Activated naive CD4-positive, alpha-beta T cell treated with anti-CD3 and anti-CD28 coated beads for 36 hours (primary cell): ENCODE results near the gene ANKH. TPM values are rescaled to one million over a fixed set of nuclear protein-coding genes. Genes with fewer than 3 reads are reported as not detected.
"Not testable (repeated sequence)": the region's sequence is repeated elsewhere in the genome, so short reads cannot be mapped to it uniquely, and the experiment has no call there.

Experiments
- CTCF ChIA-PET: fragments of 350-600 bp; sonication (Branson Sonifier 250); formaldehyde crosslinking; loops from one replicate; lab custom pipeline; 2021; ENCODE audit warnings: antibody characterized with exemption; lab: Charles Lee
- DNase-seq: peaks from one replicate; pipeline ENCODE4 v3.0.0-alpha.2; 2020
- H3K27ac Mint-ChIP-seq: one replicate; pipeline ENCODE4 v1.8.0; 2021; ENCODE audit warnings: mild to moderate bottlenecking, mixed read lengths
- H3K27me3 Mint-ChIP-seq: one replicate; pipeline ENCODE4 v1.8.0; 2021; ENCODE audit warnings: low read depth, mixed read lengths
- H3K36me3 Mint-ChIP-seq: one replicate; pipeline ENCODE4 v1.8.0; 2021; ENCODE audit warnings: low read depth, mixed read lengths
- H3K4me1 Mint-ChIP-seq: one replicate; pipeline ENCODE4 v1.8.0; 2021; ENCODE audit warnings: low read depth, mixed read lengths
- H3K4me3 Mint-ChIP-seq: one replicate; pipeline ENCODE4 v1.8.0; 2021; ENCODE audit warnings: mild to moderate bottlenecking, moderate library complexity, mixed read lengths
- H3K9me3 Mint-ChIP-seq: one replicate; pipeline ENCODE4 v1.8.0; 2021; ENCODE audit warnings: mixed read lengths
- intact Hi-C: fragments of 100-400 bp; cut with micrococcal nuclease; formaldehyde crosslinking; loops from one replicate; pipeline ENCODE4 v1.15.1; 2023
- total RNA-seq, 2 experiments: library from RNA; stranded (reverse); gene quantifications; one replicate each; pipeline ENCODE4 v1.2.3, GENCODE V29; 2021

Gene ANKH
- total RNA-seq, 2 experiments from 2014 or later: 92.0 to 93.5 TPM

DNA sequence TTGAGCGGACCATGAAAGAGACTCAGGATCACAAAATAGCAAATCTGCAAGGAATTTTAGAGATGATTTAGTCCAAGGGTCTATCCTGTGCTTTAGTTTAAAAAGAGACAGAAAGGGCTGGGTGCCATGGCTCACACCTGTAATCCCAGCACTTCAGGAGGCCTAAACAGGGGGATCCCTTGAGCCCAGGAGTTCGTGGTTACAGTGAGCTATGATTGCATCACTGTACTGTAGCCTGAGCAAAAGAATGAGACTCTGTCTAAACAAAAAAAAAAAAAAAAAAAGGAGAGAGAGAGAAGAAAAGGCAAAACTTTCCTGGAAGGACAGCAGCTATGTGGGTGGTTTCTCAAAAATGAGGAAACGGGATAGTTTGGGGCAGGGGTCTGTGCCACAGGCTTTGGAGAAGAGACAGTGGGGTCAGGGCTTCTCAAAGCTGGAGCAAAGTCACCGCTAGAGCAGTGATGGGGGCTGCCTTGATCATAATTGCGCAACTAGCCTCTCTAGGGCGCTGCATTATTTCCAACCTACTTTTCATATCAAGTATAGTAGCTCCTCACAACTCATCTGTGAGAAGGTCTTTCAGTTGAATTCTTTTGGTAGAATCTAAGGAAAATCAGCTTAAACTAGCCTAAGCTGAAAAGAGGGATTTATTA, 8.5 kb upstream of the ANKH start:
- Mint-ChIP-seq H3K4me3 (no peak overlapping the region), H3K27ac (no peak overlapping the region), H3K27me3 (no peaks in the 10 kb centered on the region), H3K9me3 (no peaks in the 10 kb centered on the region), H3K36me3 (no peaks in the 10 kb centered on the region), H3K4me1 (peaks cover 5% of the 10 kb centered on the region)
- intact Hi-C loops: no loop called here
- DNase-seq: no peak
- CTCF ChIA-PET: interaction anchor here (0.9 kb wide), 1 partner anchor 123 kb away, joined by 4 read pairs; no protein-coding TSS in a partner anchor

DNA sequence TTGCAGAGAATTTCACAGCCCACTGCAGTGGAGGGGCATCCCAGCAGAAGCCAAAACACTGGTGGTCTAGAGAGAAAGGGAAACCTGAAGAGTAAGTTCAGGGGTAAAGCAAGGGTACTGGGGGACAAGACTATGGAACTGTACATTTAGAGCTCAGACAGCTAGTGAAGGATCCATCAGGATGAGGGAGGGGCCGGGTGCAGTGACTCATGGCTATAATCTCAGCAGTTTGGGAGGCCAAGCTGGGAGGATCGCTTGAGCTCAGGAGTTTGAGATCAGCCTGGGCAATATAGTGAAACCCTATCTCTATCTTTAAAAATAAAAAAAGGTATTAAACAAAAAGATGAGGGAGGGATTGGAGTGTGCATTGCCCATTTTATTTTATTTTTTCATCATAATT, 7.8 kb upstream of the ANKH start:
- Mint-ChIP-seq H3K4me1 (peaks cover 6% of the 10 kb centered on the region), H3K27me3 (no peaks in the 10 kb centered on the region), H3K36me3 (no peaks in the 10 kb centered on the region), H3K4me3 (no peak overlapping the region), H3K9me3 (no peaks in the 10 kb centered on the region), H3K27ac (no peak overlapping the region)
- CTCF ChIA-PET: interaction anchor here (0.9 kb wide), 1 partner anchor 124 kb away, joined by 4 read pairs; no protein-coding TSS in a partner anchor
- DNase-seq: no peak
- intact Hi-C loops: no loop called here

DNA sequence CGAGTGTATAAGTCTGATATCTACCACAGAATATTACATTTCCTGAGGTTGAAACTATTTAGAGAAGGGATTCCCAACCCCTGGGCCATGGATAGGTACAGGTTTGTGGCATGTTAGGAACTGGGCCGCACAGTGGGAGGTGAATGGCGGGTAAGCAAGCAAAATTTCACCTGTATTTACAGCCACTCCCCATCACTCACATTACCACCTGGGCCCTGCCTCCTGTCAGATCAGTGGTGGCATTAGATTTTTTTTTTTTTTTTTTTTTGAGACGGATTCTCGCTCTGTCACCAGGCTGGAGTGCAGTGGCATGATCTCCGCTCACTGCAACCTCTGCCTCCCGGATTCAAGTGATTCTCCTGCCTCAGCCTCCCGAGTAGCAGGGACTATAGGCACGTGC, 6.6 kb upstream of the ANKH start:
- DNase-seq, H3K27ac Mint-ChIP-seq, H3K9me3 Mint-ChIP-seq, H3K4me3 Mint-ChIP-seq, H3K36me3 Mint-ChIP-seq, intact Hi-C loops, H3K27me3 Mint-ChIP-seq: not testable (repeated sequence)
- H3K4me1 Mint-ChIP-seq: peaks cover 10% of the 10 kb centered on the region
- CTCF ChIA-PET: interaction anchor here (1.1 kb wide), 1 partner anchor 151 kb away, joined by 3 read pairs; no protein-coding TSS in a partner anchor

DNA sequence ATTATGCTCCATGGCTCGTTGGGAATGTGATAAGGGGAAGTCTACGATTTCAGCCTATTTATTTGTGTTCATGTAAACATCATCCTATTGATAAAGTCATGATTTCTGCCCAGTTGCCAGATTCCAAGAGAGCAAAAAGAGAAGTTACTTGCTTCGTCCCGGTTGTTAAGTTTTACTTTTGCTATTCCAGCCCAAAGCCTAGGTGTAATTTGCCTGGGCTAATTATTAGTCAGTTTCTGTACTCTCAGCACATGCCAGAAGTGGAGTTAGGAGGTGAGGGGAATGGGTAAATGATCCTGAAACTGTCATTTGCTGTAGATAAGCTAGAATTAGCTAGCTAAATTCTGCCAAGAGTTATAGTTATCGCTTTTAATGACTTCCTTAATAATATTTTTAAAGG, 4.5 kb upstream of the ANKH start:
- Mint-ChIP-seq H3K4me1 (peaks cover 10% of the 10 kb centered on the region), H3K9me3 (no peaks in the 10 kb centered on the region), H3K27ac (no peak overlapping the region), H3K27me3 (no peaks in the 10 kb centered on the region), H3K36me3 (no peaks in the 10 kb centered on the region), H3K4me3 (no peak overlapping the region)
- no peak for DNase-seq
- intact Hi-C loops: no loop called here
- CTCF ChIA-PET: no interaction called here

DNA sequence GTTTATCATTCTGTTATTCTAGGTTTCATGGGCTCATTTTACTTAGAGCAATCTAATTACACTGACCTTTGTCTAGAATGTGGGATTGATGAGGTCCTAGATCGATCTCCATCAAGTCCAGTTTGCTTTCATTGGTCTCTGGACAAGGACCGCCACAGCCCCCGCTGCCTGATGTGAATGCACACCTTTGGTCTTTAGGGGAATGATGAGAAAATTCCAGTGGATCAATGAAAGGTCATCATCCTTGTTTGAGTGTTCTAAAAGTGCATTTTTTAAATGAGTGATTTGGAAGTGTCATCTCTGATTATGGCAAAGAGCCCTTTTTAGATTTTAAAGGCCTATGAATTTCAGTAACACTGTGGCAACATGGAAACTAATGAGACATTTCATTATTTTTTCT, 2.2 kb upstream of the ANKH start:
- no peak for DNase-seq
- intact Hi-C loops: loop anchor here (5.0 kb wide), 2 partner anchors 291 to 1594 kb away; partner anchors contain the start of genes OTULINL and ZNF622
- CTCF ChIA-PET: interaction anchor here (1.0 kb wide), 1 partner anchor 69 kb away, joined by 3 read pairs; no protein-coding TSS in a partner anchor
- H3K4me3 Mint-ChIP-seq: peak overlapping the region; percentile 34
- no peaks in the 10 kb centered on the region for H3K27me3 Mint-ChIP-seq
- no peak overlapping the region for H3K27ac Mint-ChIP-seq
- H3K36me3 Mint-ChIP-seq: peaks cover 5% of the 10 kb centered on the region
- H3K4me1 Mint-ChIP-seq: peaks cover 26% of the 10 kb centered on the region
- no peaks in the 10 kb centered on the region for H3K9me3 Mint-ChIP-seq

DNA sequence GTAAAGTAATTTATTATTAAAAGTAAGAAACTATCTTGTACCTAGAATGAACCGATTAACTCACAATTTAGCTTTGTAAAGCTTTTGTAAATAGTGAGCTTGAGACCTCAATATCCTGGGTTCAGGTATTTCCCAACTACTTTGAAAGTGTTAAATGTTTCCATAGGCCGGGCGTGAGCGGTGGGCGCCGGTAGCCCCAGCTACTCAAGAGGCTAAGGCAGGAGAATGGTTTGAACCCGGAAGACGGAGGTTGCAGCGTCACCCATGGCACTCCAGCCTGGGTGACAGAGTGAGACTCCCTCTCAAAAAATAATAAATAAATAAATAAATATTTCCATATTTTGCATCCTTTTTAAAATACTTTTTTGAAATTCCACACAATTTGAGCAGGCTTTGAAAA, 1.5 kb upstream of the ANKH start:
- H3K27ac Mint-ChIP-seq: peak overlapping the region; percentile 53
- H3K27me3 Mint-ChIP-seq: no peaks in the 10 kb centered on the region
- H3K9me3 Mint-ChIP-seq: no peaks in the 10 kb centered on the region
- intact Hi-C loops: loop anchor here (5.0 kb wide), 2 partner anchors 291 to 1594 kb away; partner anchors contain the start of genes OTULINL and ZNF622
- peaks cover 29% of the 10 kb centered on the region for H3K4me1 Mint-ChIP-seq
- peak; percentile 33 for DNase-seq
- H3K36me3 Mint-ChIP-seq: peaks cover 7% of the 10 kb centered on the region
- H3K4me3 Mint-ChIP-seq: peak overlapping the region; percentile 89
- CTCF ChIA-PET: interaction anchor here (0.9 to 1.2 kb wide), 4 partner anchors 60 to 129 kb away, joined by 3 to 4 read pairs (median 3); no protein-coding TSS in a partner anchor

DNA sequence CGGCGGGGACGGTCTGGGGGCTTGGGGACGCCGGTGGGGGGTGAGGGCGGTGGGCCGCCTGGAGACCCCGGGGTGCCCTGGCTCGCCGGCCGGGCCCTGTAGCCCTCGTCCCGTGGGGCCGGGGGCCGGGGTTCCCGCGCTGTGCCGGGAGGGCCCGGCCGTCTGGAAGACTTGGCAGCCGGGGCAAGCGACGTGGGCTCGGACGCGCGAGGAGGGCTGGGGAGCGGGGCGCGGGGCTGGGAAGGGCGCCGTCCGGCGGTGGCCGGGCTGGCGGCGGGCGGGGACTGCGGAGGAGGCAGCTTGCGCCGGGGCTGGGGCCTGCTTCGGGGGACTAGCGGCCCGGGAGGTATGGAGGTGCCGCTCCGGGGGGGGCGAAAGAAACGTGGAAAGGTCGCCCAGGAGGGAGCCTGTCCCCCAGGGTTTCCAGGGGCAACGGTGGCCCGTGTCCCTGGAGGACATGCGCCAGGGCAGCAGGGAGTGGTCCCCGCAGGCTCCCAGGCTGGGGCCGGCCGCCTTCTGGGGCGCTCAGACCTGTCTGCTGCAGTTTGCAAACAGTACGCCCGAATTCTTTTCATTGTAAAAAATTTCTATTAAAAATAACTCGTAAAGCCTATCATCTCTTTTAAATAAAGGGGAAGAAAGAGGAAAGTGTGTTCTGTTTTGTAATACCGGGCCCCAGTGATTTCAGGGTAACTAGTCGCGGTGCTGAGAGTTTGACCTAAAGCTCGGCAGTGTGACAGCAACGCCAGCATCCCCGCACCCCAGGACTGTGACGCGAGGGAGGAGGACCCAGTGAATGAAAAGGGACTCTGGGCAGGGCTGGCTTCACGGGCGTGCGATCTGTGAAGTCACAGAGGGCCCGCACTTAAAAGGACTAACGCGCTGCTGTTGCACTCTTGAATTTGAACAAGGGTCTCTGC, 752 bp upstream of the ANKH start:
- Mint-ChIP-seq H3K9me3 (no peaks in the 10 kb centered on the region), H3K27me3 (no peaks in the 10 kb centered on the region), H3K4me1 (peaks cover 31% of the 10 kb centered on the region), H3K4me3 (peak overlapping the region; percentile 89), H3K27ac (peak overlapping the region; percentile 91), H3K36me3 (peaks cover 8% of the 10 kb centered on the region)
- CTCF ChIA-PET: interaction anchor here (0.9 to 2.8 kb wide), 4 partner anchors 61 to 145 kb away, joined by 3 to 11 read pairs (median 4); no protein-coding TSS in a partner anchor
- peak; percentile 82 for DNase-seq
- intact Hi-C loops: loop anchor here (5.0 kb wide), 2 partner anchors 290 to 1595 kb away; partner anchors contain the start of genes OTULINL and ZNF622

DNA sequence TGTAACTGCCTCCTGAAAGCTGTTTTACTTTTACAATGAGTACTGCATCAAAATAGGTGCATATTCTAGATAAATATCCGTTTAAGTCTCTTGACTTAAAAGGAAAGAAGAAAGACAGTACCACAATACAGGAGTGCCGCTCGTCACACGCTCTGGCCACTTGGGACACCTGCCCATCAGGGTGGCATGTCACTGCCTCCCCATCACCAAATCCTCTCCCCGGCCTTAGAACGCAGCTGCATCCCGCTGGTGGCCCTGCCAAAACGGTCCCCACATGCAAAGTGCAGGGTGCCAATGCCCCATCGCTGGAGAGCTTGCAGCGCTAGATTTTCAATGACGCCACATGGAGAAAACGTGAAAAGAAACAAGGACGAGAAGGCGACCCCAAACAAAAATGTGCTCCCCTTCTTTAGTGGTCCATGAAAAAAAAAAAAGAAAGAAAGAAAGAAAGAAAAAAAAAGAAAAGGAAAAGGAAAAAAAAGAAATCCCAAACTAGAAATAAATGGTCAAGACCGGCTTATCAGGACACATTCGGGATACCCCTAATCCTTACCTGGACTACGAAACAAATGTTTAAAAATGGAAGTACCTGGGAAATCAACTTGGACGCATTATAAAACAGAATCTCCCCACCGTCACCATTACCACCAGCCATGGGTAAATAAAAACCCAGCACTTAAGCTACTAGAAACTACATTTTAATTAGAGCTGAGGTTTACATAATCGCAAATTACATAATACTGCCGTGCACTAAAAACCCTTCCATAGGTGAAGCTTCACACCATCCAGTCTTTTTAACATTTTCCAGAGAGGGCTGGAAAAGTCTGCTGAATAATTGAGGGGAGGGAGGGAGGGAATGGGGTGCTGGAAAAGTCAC, 1.0 kb downstream of the ANKH start:
- CTCF ChIA-PET: interaction anchor here (0.7 to 2.8 kb wide), 10 partner anchors 60 to 162 kb away, joined by 3 to 11 read pairs (median 4); no protein-coding TSS in a partner anchor
- Mint-ChIP-seq H3K4me3 (peak overlapping the region; percentile 96), H3K36me3 (peaks cover 8% of the 10 kb centered on the region), H3K27ac (peak overlapping the region; percentile 95), H3K9me3 (no peaks in the 10 kb centered on the region), H3K4me1 (peaks cover 36% of the 10 kb centered on the region), H3K27me3 (no peaks in the 10 kb centered on the region)
- intact Hi-C loops: loop anchor here (1.0 to 5.0 kb wide), 11 partner anchors 56 to 1746 kb away; partner anchors contain the start of genes OTULIN, OTULINL, RETREG1 and ZNF622
- peak; percentile 75 for DNase-seq

DNA sequence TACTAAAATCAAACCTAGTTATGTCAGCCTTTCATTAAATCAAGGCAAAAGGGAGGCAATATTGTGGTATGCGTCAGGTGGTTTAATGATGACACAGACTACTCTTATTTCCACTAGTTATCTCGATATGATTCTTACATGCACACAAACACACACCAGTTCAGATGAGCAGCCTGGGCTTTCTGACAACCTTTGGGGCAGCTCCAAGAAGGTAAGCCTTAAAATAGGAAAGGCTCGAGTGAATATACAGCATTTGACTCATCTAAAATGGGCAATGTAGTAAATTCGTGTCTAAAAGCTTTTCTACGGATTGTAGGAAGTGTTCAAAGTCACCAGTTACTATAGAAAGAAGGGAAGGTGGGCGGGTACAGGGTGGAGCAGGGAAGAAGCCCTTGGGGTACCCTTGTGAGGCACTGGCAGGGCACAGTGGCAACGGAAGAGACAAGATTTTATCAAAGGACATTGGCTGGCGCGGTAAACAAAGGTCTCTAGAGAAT, 1.9 kb downstream of the ANKH start:
- peak; percentile 71 for DNase-seq
- Mint-ChIP-seq H3K9me3 (no peaks in the 10 kb centered on the region), H3K27me3 (no peaks in the 10 kb centered on the region), H3K4me1 (peaks cover 38% of the 10 kb centered on the region), H3K36me3 (peaks cover 8% of the 10 kb centered on the region), H3K27ac (peak overlapping the region; percentile 95), H3K4me3 (peak overlapping the region; percentile 96)
- CTCF ChIA-PET: interaction anchor here (0.9 to 2.8 kb wide), 7 partner anchors 59 to 162 kb away, joined by 4 to 11 read pairs (median 5); no protein-coding TSS in a partner anchor
- intact Hi-C loops: loop anchor here (1.0 to 5.0 kb wide), 6 partner anchors 60 to 1747 kb away; partner anchors contain the start of genes OTULINL, RETREG1 and ZNF622

DNA sequence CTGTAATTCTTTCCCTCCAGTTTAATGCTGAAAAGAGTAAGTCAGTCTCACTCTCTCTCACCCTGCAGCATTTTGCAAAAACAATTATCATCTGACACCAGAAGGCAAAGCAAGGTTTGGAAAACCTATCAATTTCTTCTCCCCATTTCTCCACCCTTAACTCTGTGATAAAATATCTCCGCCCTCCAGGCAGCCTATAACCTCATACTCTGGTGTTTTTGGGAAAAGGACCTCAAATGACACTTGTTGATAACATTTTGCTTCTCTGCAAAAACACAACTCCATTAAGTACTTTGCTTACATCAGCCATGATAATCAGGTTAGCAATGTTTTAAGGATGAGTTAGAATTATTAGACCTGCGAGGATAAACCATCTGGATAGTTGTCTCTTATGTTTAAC, 2.3 kb downstream of the ANKH start:
- no peak for DNase-seq
- H3K4me1 Mint-ChIP-seq: peaks cover 38% of the 10 kb centered on the region
- H3K27me3 Mint-ChIP-seq: no peaks in the 10 kb centered on the region
- H3K4me3 Mint-ChIP-seq: peak overlapping the region; percentile 96
- H3K27ac Mint-ChIP-seq: peak overlapping the region; percentile 95
- peaks cover 8% of the 10 kb centered on the region for H3K36me3 Mint-ChIP-seq
- CTCF ChIA-PET: interaction anchor here (0.9 to 2.8 kb wide), 3 partner anchors 106 to 142 kb away, joined by 4 to 11 read pairs (median 5); no protein-coding TSS in a partner anchor
- H3K9me3 Mint-ChIP-seq: no peaks in the 10 kb centered on the region
- intact Hi-C loops: loop anchor here (1.0 kb wide), 1 partner anchor 60 kb away; no protein-coding TSS in a partner anchor

DNA sequence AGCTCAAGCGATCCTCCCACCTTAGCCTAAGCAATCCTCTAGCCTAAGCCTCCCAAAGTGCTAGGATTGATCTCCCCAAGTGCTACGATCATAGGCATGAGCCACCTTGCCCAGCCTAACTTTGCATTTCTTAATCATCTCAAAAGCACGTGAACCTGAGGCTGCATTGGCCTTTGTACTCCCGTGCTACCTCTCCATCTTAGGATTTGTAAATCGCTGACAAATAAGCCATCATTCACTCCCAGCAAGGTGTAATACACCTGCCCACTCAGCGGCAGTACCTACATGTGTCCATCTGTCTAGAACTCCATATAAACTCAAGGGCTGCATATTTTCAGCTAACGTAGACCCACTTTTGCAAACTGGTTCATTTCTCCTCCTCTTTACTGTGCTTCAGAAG, 2.8 kb downstream of the ANKH start:
- H3K9me3 Mint-ChIP-seq: no peaks in the 10 kb centered on the region
- no peak overlapping the region for H3K4me3 Mint-ChIP-seq
- H3K27ac Mint-ChIP-seq: no peak overlapping the region

More for the DNA sequence above, 2.8 kb downstream of the ANKH start:
- CTCF ChIA-PET: interaction anchor here (0.6 to 1.1 kb wide), 4 partner anchors 59 to 146 kb away, joined by 3 to 8 read pairs (median 4); no protein-coding TSS in a partner anchor
- H3K36me3 Mint-ChIP-seq: peaks cover 8% of the 10 kb centered on the region
- no peak for DNase-seq
- intact Hi-C loops: loop anchor here (1.0 kb wide), 1 partner anchor 59 kb away; no protein-coding TSS in a partner anchor
- H3K27me3 Mint-ChIP-seq: no peaks in the 10 kb centered on the region
- peaks cover 40% of the 10 kb centered on the region for H3K4me1 Mint-ChIP-seq
